Activated naive CD4-positive, alpha-beta T cell treated with anti-CD3 and anti-CD28 coated beads, Interleukin-2, amount 50 U/mL, for 16 hours (primary cell): ENCODE measurements around the gene EFNA5.

Source experiments
- DNase-seq: peaks from one replicate; pipeline ENCODE4 v3.0.0-alpha.2; 2020

EFNA5 gene

DNA sequence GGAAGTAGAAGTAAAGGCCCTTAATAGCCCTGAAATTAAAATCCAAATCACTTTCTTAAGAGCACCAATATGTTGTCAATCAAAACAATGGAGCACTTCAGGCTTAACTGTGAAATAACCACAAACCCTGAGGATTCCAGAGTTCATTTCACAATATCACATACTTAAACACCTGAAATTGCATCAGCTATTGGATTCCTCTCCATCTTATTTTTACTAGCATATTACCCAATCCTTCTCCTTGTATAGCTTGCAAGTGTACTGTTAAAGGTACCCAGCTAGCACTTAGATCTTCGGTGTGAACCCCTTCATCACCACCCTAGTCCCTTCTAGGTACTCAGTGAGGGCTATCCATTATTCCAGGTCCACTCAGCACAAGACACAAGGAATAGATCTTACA lies 287.3 kb downstream of the EFNA5 start:
- no peak for DNase-seq

DNA sequence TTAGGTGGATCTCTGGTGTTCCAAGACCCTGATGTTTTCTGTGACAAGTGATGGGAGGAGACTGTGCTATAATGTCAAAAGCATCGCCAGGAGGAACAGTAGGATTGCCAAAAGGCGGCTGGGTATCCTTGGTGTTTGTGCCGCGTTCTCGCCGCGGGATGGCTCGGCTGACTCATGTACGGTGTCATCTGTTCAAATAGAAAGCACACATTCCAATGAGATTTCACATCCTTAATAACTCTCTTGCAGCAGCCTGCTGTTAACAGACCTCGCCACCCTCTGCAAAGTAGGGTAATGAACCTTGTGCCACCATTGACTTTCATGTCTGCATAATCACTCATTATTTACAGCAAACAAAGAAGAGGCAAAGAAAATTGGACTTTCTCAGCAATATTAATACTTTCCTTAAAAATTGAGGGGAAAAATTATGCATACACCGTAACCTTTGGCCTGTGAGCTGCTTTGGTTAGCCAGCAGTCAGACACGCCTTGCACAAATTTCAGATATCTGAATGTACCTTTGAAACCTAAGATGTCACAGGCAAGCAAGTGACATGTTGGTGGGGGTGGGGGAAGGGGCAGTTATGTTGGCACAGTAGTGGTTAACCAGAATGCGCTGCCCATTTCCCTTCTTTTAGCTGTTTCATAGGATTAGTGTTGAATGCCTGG lies 289.4 kb downstream of the EFNA5 start:
- DNase-seq = no peak

DNA sequence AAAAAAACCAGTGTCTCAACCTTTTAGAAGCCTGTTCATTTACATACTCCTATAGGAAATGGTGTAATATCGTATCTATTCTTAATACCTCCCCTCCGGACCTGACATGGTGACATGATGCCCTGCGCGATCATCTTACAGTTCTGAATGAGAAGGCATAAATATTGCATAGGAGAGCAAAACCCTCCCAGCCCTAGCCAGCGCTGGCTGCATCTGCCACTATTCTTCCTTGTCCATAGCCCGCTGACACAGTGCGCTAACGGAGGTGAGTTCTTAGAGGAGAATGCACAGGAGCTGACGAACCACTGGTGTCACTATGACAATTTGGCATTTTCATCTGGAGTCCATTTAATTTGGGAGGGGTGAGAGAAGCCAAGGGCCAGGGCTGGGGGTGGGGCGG lies 290.1 kb downstream of the EFNA5 start:
- no peak for DNase-seq

DNA sequence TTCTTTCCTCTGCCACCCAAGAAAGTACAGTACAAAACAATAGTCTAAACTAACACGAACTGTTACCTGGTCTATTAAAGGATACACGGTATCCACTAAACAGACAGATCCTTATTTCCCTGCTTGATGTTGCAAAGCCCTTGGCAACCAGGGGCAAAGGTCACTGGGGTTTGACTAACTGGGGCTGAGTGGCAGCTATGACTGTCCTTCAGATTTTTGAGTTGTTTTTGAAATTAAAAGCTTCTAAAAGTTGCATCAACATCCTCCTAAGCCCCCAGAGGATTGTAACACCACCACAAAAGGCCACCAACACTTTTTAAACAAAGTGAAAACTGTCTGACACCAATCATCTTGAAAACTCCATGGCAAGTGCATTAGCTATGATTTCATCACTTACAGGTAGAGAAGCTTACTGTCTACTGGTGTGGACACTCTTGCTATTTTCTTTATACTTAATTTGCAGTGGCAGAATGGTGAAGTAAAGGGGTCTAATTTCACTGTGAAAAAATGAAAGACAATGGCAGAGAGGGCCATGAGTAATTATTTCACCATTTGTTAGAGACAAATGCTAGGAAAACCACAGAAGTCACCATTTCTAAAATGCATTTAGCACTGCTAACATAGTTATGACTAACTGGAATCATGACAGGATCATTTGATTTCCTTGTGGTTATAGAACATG lies 292.4 kb downstream of the EFNA5 start:
- DNase-seq = no peak

DNA sequence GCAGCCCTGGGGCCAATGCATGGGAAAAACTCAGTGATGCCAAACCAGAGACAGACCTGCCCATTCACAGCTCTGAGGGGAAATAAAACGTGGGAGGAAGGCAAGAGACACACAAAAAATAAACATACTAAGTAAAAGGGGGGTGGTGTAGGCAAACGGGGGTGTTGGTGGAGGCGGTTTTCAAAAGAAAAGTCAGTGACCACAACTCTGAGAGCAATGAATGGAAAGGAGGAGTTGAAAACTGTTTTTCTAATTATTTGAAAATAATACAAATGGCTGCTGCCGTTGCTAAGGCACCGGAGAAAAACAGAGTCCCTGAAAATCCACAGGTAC lies 293.5 kb downstream of the EFNA5 start:
- DNase-seq = no peak

DNA sequence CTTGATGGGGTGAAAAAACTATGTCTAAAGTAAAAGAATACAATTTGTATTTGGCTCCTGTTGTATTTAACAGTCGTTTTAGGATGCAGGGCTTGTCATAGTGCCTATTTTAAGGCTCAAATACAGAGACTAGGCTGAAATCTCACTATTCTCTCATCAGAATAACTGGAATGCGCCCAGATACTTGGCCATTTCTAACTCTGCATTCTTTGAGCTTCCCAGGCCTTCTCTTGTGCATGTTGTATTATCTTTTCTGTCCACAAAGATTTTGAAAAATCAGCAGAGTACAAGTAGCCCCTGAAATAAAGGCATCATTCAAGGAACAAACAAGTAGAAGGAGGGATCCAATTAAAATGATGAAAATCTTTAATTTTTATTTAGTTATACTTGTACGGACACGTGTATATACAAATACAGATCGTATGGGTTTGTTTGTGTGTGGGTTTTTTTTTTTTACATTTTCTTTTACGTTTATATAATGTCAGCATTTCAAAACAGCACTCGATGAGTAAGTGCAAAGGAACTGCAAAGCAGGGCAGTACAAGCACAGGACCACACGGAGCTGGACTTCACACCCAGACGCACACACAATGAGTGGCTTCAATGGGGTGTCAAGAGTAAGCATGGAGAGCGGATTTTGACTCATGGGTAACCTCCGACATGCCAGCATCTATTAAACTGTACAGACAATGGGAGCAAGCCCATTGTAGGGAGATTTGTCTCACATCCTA lies 294.0 kb downstream of the EFNA5 start:
- DNase-seq = no peak

DNA sequence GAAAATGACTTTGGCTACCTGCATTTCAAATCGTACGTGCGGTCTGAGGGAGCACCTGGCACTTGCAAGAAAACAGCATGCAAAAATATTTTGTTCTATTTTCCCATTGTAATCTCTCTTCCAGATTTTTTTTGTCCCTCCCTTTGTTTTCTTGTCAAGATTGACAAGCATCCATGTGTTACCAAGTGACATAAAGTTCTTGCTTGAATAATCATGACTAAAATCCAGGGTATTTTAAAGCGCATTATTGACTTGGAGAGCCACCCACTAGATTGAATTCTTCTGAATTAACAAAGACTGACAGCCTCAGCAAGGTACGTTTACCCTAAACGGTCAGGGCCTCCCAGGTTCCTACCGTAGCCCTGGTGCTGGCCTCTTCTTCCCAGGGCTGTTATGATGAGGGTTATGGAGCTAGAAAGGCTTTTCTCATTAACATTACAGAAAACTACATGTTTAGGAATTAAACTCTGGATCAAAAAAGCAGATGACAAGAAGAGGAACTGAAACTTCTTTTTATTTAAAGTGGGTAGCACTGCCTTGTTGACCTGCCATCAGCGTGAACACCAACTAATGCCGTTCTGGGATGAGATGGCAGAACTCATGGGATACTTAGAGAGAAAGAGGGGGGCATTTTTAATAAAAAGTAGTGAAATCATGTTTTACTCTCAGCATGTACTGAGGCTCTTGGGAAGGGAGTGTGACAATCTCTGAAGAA lies 297.0 kb downstream of the EFNA5 start:
- no peak for DNase-seq

DNA sequence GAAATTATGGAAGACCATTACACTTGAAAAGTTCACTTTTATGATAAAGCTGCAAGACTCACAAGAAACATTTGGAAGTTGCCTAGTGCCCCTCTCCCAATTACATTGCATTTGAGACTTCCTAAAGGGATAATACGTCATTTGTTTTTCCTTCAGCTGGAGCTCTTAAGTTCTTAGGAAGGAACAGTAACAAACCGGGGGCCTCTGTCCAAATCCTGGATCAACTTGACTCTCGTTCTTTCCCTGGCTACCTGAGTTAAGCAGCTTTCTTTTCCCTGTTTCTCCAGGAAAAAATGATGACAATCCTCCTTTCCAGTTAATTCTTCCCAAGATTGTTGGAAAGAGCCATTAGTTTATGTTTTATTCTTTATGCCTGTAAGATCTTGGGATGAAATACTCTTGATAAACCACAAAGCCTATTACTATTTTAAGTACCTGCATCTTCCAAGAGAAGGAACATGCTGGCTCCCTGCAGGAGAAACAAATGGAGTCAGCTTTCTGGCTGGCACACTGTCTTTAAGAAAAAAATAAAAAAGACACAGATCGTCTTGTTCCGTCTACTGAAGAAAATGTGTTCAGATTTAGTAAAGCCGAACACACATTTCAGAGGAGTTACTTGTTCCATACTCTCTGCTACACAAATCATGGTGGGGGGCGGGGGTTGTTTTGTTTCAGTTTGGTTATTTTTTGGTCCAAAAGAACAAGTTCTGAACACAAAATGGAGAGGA lies 297.9 kb downstream of the EFNA5 start:
- DNase-seq = no peak

DNA sequence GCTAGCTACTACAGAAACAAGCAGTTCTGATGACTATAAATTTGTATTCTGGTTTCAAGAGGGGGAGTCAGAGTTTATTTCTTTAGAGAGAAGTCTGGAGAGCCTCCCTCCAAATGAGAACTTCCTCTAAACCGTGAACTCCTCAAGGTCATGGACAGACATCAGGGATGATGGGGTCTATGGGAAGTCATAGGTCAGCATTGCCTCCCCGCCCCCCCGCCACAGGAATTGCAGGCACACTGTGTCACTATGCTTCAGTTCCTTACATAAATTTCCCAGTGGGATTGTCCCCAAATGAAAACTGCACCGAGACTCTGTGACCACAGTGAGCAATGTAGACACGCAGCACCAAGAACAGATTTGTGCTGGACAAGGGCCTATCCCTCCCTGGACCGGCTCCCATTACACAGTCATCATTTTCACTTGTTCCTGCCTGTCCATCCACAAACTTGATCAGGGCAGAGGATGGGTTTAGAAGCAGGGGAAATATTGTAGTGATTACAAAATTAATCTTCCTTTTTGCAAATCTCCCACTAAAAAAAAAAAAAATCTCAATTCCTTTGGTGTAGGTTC lies 300.3 kb downstream of the EFNA5 start:
- DNase-seq = no peak

DNA sequence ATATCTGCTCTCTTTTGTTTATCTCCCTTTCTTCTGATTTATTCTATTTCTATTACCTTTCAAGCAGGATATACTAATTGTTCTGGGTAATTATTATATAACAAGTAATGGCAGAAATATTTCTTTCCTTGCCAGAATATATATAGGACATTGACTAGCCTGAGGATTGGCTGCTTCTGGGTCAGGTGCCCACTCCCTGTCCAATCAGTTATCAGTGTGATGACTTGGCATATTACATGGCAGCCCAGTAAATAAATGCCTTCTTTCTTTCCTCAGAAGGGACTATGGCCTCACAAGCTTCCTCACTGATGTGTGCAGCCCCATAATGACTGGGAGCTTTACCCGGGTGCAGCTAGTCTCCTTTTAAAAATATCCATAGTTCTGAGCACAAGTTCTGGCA lies 301.1 kb downstream of the EFNA5 start:
- no peak for DNase-seq

DNA sequence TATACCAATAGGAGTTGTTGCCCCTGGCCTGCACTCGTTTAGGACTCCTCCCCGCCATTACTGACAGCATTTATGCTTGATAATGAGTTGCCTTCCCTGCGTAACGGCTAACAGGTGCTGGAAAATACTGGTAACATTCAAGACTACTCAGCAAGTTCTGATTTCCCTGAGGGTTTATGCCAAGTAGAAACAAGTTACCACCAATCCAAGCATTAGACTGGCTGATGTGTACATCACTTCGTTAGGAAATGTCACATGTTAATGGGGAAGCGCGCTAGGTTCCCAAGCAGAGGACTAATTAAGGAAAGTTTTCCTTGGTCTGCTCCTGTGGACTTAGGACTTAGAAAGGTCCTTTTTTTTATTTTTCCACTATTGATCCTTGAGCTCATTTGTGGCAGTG lies 302.1 kb downstream of the EFNA5 start:
- DNase-seq = no peak

DNA sequence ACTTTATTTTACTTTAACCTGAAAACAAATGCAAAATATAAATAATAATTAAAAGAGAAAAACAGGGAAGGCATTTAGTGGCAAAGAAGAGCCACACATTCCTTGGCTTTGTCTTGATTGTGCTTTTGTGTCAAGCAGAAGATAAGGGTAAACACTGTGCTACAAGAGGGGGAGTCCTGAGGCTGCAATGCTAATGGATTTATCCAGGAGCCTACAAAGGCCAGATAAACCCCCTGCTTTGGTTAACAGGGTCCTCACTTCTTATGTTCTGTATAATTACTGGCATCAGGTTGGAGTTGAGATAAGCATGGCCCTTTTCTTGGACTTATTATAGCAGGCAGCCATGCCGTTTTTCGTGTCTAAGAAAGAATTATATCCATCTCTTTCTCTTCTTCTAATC lies 302.8 kb downstream of the EFNA5 start:
- DNase-seq = no peak

DNA sequence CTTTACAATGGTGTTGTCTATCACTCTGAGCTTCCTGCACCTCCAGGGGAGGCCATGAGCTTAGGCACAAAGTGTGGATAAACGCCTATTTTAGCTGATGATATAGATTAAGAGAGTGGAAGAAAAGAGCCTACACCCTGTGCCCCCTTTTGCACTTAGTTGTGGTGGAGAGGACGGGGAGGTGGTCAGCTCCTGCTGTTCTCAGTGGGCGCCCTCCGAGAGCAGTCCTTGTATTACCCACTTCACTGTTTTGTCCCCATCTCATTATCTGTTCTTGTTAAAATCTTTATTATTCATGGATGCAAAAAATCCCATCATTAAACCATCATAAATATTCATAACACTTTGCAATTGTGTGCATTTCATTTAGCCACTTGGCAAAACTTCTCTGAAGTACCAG lies 303.3 kb downstream of the EFNA5 start:
- no peak for DNase-seq

DNA sequence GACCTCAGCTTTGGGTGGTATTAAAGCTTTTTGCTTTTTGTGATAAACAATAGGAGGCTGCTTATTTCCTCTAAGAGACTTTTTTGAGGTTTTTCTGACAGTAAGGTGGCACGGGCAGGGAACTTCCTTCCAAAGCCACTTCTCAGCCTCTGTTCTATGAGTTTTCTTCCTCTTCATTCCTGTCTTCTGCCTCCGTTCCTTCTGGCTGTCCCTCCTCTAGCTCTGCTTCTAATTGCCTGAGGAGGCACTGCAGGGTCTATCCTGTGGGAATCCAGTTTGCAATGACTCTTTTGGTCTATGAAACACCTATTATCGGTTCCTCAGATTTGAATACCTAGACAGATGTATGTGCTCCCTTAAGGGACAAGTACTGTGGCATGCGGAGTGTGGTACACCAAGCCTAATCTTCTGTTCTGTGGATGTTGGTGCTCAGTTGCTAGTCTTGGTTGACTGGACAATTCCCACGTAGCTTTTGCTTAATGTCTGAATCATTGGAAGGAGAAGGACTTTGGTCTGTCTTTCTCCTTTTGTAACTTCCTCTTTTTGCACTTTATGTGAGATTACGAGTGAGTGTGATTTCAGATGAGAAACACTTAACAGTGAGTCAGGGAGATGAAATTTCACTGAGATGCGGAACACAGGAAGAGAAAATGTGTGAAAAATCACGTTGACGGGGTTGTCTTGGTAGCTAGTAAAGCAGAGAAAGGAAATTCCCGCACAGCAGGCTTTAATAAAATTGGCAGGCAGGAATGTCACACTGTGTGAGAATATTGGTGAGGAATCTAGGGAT lies 305.2 kb downstream of the EFNA5 start:
- no peak for DNase-seq

DNA sequence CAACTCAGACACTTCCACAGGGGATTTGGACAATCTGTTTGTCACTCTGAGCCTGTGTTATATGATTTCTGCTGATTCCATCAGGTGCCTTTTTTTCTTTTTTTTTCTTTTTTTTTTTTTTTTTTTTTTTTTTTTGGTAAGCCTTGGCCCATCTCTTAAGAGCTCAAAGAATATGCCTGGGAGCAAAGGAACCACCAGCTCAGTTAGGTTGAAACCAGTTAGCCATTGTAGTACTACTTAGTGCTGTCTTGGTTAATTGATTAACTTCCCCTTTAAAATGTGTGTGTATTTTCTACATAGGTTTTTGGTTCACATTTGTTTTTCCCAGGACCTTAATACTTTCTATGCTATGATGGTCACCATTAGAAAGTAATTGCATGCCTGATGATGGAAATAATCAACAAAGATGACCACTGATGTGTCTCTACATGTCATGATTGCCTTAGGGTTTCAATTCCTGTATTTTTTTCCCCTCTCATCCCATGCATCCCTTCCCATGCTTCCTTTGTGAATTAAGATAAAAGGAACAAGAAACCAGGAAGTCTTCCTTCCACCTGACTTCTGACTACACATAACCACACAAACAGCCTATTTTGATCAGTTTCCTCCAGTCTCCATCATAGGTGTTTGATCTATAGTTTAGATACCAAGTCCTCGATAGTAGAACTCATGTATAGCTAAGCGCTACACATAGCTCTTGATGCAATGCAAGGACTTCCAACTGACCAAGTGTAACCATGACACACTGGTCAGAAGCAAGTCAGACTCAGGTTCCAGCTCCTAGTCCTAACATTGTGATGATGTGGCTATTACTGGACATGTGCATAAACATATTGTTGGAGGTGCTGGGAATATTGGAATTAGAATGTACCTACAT lies 306.1 kb downstream of the EFNA5 start:
- no peak for DNase-seq

DNA sequence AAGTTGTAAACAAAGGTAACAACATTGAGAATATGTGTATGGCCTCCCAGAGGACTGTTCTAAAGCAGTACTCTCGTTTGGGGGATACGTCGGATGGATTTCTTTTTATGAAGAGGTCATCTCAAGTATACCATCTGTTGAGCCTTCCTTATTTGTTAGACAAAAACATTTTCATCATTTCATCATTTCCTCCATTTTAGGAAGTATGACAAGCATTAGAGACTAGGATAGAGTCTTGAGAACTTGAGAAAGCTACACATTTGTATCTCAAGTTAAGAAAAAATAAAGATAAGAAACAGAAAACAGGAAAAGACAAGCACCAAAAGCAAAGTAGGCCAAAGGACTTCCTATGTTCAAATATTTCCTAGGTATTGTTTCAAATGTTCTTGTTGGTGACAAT lies 307.0 kb downstream of the EFNA5 start:
- DNase-seq = no peak

DNA sequence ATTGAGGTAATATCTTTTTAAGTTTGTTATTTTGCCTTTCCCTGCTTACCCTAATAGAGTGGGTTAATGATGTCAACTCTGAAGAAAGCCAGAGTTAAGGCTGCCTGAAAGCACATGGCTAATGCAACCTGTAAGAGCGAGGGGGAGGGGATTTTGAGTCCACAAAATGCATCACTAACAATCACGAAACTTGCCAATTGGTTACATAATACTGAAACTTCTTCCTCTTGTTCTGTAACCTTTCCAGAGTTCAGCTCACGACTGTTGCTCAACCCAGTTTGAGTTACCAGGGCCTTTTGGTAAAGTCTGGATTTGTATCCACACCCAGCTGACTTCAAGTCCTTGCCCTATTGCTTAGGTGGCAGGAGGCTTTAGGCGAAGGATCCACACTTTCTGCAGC lies 308.8 kb downstream of the EFNA5 start:
- no peak for DNase-seq

DNA sequence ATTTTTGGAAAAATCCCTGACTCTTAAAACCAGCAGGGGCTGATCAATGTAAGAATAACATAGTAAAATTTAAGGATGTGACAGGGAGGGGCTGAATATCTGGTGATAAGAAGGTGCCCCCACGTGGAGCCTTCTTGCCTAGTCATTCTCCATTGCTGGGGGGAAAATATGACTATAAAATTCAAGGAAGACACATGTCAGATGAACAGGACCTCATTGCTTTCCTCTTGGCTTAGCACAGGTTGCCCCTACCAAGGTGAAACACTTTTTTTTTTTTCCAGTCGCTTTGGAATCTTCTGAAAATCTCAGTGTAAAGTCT lies 310.9 kb downstream of the EFNA5 start:
- no peak for DNase-seq

DNA sequence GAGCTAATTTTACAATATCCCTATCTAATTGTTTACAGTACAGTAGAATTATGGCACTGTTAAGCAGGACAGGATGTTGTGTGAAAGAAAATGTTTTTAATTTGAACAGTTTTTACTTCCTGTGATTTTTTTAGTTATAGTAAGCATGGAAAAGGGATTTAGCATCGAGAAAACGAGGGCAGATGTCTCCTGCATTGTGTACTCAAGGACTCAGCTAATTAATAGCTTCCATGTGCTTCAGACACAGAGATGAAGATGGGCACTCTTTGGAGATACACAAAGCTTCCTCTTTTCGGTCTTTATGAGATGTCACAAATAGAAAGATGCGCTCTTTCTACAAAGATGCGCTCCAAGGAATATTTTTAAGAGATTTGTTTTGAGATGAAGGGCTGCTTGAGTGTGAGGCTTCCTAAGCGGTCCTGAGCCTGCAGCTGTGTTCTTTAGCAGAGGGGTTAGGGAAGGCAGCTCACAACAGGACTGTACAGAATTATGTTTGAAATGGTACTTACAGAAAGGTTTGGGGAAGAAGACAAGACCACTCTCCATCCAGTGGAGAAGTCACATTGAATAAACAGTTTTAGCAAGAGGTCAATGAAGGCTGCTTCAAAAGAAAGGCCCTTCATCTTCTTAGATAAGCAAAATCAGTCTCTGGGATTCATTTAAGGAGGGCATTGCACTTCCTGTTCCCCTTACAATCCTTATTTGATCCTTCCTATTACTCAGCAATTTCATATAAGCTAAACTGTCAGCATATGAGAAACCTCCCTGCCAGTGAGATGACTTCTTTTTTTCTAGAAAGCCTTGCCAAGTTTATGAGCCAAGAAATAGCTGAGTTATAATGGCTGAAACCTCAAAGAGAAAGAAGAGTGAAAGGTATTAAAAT lies 311.5 kb downstream of the EFNA5 start:
- no peak for DNase-seq

DNA sequence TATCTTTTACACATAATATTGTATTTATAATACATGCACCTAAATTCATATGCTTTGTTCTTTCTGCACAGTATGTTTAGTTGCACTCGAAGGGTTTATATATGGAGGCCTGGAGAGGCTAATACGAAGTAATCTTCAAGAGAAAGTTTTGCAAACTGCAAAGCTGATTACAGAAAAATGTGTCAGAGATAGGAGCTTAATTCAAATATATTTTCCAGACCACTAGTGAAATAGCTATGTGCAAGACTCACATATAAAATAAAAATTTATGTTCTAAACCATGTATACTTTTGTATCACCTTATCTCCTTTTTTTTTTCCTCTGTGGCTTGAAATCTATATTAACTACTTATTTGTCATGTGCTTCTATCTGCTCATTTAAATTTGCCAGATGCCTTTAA lies 313.8 kb downstream of the EFNA5 start:
- DNase-seq = no peak
